ENCODE measurements around the gene FBXO9. TPM values are rescaled to one million over a fixed set of nuclear protein-coding genes. Genes with fewer than 3 reads are reported as not detected.

Gene FBXO9
- polyA plus RNA-seq, 1 of the 3 experiments (the other 2 are of a cell fraction), result 61.9 TPM

DNA sequence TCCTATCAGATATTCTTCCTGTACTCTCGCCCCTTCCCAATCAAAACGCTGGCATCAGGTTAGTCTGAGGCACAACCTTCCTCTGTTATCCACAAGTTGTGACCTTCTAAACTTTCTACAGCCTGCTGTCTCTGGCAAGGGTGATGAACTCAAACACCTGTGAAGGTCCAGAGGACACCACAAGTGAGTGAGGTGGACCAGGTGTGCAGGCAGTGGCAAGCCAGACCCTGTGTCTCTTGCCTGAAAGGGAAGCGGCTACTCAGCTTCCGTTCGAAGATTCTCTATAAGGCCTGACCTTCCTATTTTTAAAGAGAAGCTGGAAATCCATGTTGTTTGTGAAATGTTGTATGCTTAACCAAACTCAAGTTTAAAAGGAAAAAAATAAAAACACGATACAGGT lies 46.7 kb downstream of the FBXO9 start:
- no peaks in the 10 kb centered on the region for H3F3A ChIP-seq (replicated peaks; ENCODE audit: insufficient read depth)
- H3K27ac ChIP-seq (ENCODE audit: low read depth in 2 of 2, low read length in 1 of 2), result no peak overlapping the region
- H3K4me2 ChIP-seq, result no peak overlapping the region
- H3K9me2 ChIP-seq, result no peaks in the 10 kb centered on the region
- no peaks in the 10 kb centered on the region for H3K36me3 ChIP-seq (replicated peaks in 1 of 2; ENCODE audit: control insufficient read depth in 1 of 2, insufficient read depth in 2 of 2, low read length in 1 of 2)
- H3K9ac ChIP-seq, result no peak overlapping the region
- CTCF ChIA-PET, result interaction anchor here (1.2 kb wide), 1 partner anchor 44 kb away, joined by 3 read pairs; no protein-coding TSS in a partner anchor
- no peaks in the 10 kb centered on the region for H3K9me3 ChIP-seq
- H3K27me3 ChIP-seq (ENCODE audit: insufficient read depth), result no peaks in the 10 kb centered on the region
- POLR2A ChIA-PET, result no interaction called here
- no peak overlapping the region for H2AFZ ChIP-seq (ENCODE audit: low read depth)
- H3K79me2 ChIP-seq (ENCODE audit: insufficient read depth), result no peaks in the 10 kb centered on the region
- H3K4me3 ChIP-seq (ENCODE audit: low read depth in 2 of 2, low read length in 1 of 2), result no peak overlapping the region
- no peaks in the 10 kb centered on the region for H3K4me1 ChIP-seq (ENCODE audit: control insufficient read depth in 1 of 2, insufficient read depth in 2 of 2, low read depth in 1 of 2, low read length in 1 of 2)
- no peaks in the 10 kb centered on the region for H4K20me1 ChIP-seq (ENCODE audit: insufficient read depth)
- TF ChIP-seq FOXM1 (IDR thresholded peaks at IDR 0.05; ENCODE audit: low read depth) (no peak), RXRA (IDR thresholded peaks at IDR 0.05; ENCODE audit: borderline replicate concordance, low read depth) (no peak), ELF1 (IDR thresholded peaks at IDR 0.05) (no peak), CHD2 (IDR thresholded peaks at IDR 0.05; ENCODE audit: low read length, partially characterized antibody) (no peak), FOSL2 (IDR thresholded peaks at IDR 0.05; ENCODE audit: borderline replicate concordance, low read depth) (no peak), SMC3 (IDR thresholded peaks at IDR 0.05; ENCODE audit: low read depth, low read length) (no peak), RAD21 (IDR thresholded peaks at IDR 0.05; ENCODE audit: low read length) (no peak), MXI1 (IDR thresholded peaks at IDR 0.05; ENCODE audit: low read depth, low read length) (no peak)
- TF ChIP-seq, protein P1, sequence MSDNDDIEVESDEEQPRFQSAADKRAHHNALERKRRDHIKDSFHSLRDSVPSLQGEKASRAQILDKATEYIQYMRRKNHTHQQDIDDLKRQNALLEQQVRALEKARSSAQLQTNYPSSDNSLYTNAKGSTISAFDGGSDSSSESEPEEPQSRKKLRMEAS (IDR thresholded peaks at IDR 0.05; ENCODE audit: low read depth), result no peak
- WGBS (ENCODE audit: low lambda C conversion rate), result 72% methylated on average over 6 of the region's 6 CpGs
- DNase-seq, result no peak

DNA sequence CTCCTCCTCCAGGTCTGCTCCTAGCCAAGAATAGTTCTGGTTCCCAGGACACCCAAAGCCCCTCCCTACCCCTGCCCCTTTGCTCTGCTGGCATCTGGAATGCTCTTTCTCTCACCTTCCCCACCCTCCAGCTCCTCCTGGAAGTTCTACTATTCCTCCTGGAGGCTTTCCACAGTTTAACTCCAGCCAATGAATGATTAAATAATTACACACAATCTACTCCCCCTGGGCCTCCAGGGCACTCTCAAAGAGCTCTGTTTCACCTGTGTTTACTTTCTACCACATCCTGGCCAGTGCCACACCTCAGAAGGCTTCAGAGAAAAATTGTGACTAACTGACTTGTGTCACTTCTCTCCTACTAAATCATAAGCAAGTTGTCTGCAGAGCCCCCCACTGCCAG lies 47.2 kb downstream of the FBXO9 start:
- Histone ChIP-seq H3K79me2 (ENCODE audit: insufficient read depth) (no peaks in the 10 kb centered on the region), H2AFZ (ENCODE audit: low read depth) (no peak overlapping the region), H3K27ac (ENCODE audit: low read depth in 2 of 2, low read length in 1 of 2) (no peak overlapping the region), H3K9ac (no peak overlapping the region), H3K9me3 (no peaks in the 10 kb centered on the region), H3K4me3 (ENCODE audit: low read depth in 2 of 2, low read length in 1 of 2) (no peak overlapping the region), H3K4me2 (no peak overlapping the region), H3K4me1 (ENCODE audit: control insufficient read depth in 1 of 2, insufficient read depth in 2 of 2, low read depth in 1 of 2, low read length in 1 of 2) (no peaks in the 10 kb centered on the region), H3K9me2 (no peaks in the 10 kb centered on the region), H4K20me1 (ENCODE audit: insufficient read depth) (no peaks in the 10 kb centered on the region), H3K36me3 (replicated peaks in 1 of 2; ENCODE audit: control insufficient read depth in 1 of 2, insufficient read depth in 2 of 2, low read length in 1 of 2) (no peaks in the 10 kb centered on the region), H3F3A (replicated peaks; ENCODE audit: insufficient read depth) (no peaks in the 10 kb centered on the region), H3K27me3 (ENCODE audit: insufficient read depth) (no peaks in the 10 kb centered on the region)
- ChIA-PET CTCF (interaction anchor here (1.2 to 1.5 kb wide), 2 partner anchors 9 to 45 kb away, joined by 3 to 4 read pairs; no protein-coding TSS in a partner anchor), POLR2A (no interaction called here)
- no peak for DNase-seq
- no peak for TF ChIP-seq NRF1 (IDR thresholded peaks at IDR 0.05; ENCODE audit: low read depth, low read length)
- TF ChIP-seq EP300 (IDR thresholded peaks at IDR 0.05; ENCODE audit: borderline replicate concordance in 1 of 2, low read depth in 1 of 2, low read length in 1 of 2), result no peak
- no peak for TF ChIP-seq FOSL2 (IDR thresholded peaks at IDR 0.05; ENCODE audit: borderline replicate concordance, low read depth)
- TF ChIP-seq, protein P2, sequence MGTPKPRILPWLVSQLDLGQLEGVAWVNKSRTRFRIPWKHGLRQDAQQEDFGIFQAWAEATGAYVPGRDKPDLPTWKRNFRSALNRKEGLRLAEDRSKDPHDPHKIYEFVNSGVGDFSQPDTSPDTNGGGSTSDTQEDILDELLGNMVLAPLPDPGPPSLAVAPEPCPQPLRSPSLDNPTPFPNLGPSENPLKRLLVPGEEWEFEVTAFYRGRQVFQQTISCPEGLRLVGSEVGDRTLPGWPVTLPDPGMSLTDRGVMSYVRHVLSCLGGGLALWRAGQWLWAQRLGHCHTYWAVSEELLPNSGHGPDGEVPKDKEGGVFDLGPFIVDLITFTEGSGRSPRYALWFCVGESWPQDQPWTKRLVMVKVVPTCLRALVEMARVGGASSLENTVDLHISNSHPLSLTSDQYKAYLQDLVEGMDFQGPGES (IDR thresholded peaks at IDR 0.05; ENCODE audit: low read depth, low read length), result no peak
- TF ChIP-seq, protein P3, sequence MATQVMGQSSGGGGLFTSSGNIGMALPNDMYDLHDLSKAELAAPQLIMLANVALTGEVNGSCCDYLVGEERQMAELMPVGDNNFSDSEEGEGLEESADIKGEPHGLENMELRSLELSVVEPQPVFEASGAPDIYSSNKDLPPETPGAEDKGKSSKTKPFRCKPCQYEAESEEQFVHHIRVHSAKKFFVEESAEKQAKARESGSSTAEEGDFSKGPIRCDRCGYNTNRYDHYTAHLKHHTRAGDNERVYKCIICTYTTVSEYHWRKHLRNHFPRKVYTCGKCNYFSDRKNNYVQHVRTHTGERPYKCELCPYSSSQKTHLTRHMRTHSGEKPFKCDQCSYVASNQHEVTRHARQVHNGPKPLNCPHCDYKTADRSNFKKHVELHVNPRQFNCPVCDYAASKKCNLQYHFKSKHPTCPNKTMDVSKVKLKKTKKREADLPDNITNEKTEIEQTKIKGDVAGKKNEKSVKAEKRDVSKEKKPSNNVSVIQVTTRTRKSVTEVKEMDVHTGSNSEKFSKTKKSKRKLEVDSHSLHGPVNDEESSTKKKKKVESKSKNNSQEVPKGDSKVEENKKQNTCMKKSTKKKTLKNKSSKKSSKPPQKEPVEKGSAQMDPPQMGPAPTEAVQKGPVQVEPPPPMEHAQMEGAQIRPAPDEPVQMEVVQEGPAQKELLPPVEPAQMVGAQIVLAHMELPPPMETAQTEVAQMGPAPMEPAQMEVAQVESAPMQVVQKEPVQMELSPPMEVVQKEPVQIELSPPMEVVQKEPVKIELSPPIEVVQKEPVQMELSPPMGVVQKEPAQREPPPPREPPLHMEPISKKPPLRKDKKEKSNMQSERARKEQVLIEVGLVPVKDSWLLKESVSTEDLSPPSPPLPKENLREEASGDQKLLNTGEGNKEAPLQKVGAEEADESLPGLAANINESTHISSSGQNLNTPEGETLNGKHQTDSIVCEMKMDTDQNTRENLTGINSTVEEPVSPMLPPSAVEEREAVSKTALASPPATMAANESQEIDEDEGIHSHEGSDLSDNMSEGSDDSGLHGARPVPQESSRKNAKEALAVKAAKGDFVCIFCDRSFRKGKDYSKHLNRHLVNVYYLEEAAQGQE (IDR thresholded peaks at IDR 0.05; ENCODE audit: low read depth, low read length), result no peak
- TF ChIP-seq EZH2phosphoT487 (IDR thresholded peaks at IDR 0.05; ENCODE audit: borderline replicate concordance, low read depth), result no peak
- TF ChIP-seq NFIC (IDR thresholded peaks at IDR 0.05; ENCODE audit: borderline replicate concordance), result no peak
- TF ChIP-seq, protein P4, sequence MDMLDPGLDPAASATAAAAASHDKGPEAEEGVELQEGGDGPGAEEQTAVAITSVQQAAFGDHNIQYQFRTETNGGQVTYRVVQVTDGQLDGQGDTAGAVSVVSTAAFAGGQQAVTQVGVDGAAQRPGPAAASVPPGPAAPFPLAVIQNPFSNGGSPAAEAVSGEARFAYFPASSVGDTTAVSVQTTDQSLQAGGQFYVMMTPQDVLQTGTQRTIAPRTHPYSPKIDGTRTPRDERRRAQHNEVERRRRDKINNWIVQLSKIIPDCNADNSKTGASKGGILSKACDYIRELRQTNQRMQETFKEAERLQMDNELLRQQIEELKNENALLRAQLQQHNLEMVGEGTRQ (IDR thresholded peaks at IDR 0.05; ENCODE audit: borderline replicate concordance, low read depth, low read length), result no peak
- TF ChIP-seq CHD2 (IDR thresholded peaks at IDR 0.05; ENCODE audit: low read length, partially characterized antibody), result no peak
- TF ChIP-seq RAD21 (IDR thresholded peaks at IDR 0.05; ENCODE audit: low read length), result no peak
- no peak for TF ChIP-seq TCF12 (IDR thresholded peaks at IDR 0.05)
- no peak for TF ChIP-seq FOXJ3 (CRISPR knock-in tag; IDR thresholded peaks at IDR 0.05)
- no peak for TF ChIP-seq TEAD4 (IDR thresholded peaks at IDR 0.05; ENCODE audit: borderline replicate concordance, insufficient read depth)
- TF ChIP-seq, protein P5, sequence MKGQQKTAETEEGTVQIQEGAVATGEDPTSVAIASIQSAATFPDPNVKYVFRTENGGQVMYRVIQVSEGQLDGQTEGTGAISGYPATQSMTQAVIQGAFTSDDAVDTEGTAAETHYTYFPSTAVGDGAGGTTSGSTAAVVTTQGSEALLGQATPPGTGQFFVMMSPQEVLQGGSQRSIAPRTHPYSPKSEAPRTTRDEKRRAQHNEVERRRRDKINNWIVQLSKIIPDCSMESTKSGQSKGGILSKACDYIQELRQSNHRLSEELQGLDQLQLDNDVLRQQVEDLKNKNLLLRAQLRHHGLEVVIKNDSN (IDR thresholded peaks at IDR 0.05; ENCODE audit: borderline replicate concordance, low read depth), result no peak
- TF ChIP-seq, protein P1 (IDR thresholded peaks at IDR 0.05; ENCODE audit: low read depth), result no peak
- no peak for TF ChIP-seq RCOR1 (IDR thresholded peaks at IDR 0.05; ENCODE audit: low read length)
- no peak for TF ChIP-seq JUND (IDR thresholded peaks at IDR 0.05)
- no peak for TF ChIP-seq POLR2AphosphoS5 (IDR thresholded peaks at IDR 0.05; ENCODE audit: low read depth, low read length)

Data from SK-N-SH (cell line).